GM12865 (cell line): ENCODE measurements around the gene IQCE.
"Not testable (repeated sequence)": the region's sequence is repeated elsewhere in the genome, so short reads cannot be mapped to it uniquely, and the experiment has no call there.

ENCODE experiments used
- DNase-seq: peaks from one replicate; pipeline ENCODE4 v3.0.0; 2010; ENCODE audit warnings: low read depth
- H3K4me3 ChIP-seq: 2 replicates; pipeline ENCODE4 v1.5.1; 2011; ENCODE audit warnings: mild to moderate bottlenecking, low read depth, low read length, control low read depth
- TF ChIP-seq, protein P1 (sequence below): IDR thresholded peaks from 2 replicates; pipeline ENCODE4 v1.5.1; 2011; ENCODE audit warnings: low read length, control low read depth, low read depth, inconsistent platforms; ENCODE audit not compliant: insufficient read depth; ENCODE audit errors: missing control alignments

IQCE gene

DNA sequence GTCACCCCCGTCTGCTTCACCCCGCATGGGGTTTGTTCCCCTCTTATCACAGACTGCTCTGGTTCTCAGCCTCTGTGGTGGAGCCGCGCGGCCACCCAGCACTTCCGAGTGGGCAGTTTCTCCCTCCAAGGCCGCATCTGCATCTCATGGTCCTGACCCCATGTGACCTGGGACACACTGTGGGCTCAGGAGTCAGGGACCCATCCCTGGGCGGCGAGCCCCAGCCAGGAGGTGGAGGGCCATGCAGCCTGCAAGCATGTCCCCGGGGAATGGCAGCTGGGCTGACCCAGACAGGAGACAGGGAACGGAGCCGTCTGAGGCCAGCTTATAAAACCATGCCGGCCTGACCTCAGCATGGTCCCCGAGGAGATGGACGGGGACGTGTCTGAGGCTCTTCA, 47.8 kb downstream of the IQCE start:
- no peak overlapping the region for H3K4me3 ChIP-seq
- DNase-seq: no peak
- TF ChIP-seq, protein P1, sequence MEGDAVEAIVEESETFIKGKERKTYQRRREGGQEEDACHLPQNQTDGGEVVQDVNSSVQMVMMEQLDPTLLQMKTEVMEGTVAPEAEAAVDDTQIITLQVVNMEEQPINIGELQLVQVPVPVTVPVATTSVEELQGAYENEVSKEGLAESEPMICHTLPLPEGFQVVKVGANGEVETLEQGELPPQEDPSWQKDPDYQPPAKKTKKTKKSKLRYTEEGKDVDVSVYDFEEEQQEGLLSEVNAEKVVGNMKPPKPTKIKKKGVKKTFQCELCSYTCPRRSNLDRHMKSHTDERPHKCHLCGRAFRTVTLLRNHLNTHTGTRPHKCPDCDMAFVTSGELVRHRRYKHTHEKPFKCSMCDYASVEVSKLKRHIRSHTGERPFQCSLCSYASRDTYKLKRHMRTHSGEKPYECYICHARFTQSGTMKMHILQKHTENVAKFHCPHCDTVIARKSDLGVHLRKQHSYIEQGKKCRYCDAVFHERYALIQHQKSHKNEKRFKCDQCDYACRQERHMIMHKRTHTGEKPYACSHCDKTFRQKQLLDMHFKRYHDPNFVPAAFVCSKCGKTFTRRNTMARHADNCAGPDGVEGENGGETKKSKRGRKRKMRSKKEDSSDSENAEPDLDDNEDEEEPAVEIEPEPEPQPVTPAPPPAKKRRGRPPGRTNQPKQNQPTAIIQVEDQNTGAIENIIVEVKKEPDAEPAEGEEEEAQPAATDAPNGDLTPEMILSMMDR: no peak

DNA sequence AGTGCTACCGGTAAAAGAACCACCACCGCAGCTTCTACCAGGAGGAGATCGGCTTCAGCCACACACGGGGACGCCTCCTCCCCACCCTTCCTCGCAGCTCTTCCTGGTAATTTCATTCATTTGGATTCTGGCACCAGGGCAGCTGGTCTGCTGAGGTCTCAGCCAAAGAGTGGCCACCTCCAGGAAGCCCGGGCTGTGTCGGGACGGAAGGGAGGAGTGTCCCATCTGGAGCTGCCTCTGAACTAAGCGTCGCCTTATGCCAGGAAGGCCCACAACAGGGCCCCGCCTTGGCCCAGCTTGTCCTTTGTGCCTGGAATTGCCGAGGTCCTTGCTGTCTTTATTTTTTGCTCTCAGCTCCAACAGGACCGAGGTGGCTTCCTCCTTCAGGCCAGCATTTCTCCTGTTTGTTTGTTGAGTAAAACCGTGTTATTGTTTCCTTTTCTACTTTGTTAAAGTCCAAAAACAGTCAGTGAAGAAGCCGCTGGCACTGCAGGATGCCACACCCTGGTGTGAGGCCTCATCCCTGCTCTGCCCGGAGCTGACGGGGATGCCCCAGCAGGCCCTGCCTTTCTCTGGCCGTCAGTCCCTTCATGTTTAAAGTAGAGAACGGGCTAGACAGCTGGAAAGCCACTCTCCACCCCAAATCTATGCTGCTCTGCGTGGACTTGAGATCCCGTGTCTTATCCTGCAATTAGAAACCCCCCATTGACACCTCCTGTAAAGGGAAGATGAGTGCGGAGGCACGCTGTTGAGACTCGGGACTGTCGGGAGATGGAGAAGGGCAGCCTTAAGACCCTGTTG, 48.5 kb downstream of the IQCE start:
- TF ChIP-seq, protein P1: no peak

DNA sequence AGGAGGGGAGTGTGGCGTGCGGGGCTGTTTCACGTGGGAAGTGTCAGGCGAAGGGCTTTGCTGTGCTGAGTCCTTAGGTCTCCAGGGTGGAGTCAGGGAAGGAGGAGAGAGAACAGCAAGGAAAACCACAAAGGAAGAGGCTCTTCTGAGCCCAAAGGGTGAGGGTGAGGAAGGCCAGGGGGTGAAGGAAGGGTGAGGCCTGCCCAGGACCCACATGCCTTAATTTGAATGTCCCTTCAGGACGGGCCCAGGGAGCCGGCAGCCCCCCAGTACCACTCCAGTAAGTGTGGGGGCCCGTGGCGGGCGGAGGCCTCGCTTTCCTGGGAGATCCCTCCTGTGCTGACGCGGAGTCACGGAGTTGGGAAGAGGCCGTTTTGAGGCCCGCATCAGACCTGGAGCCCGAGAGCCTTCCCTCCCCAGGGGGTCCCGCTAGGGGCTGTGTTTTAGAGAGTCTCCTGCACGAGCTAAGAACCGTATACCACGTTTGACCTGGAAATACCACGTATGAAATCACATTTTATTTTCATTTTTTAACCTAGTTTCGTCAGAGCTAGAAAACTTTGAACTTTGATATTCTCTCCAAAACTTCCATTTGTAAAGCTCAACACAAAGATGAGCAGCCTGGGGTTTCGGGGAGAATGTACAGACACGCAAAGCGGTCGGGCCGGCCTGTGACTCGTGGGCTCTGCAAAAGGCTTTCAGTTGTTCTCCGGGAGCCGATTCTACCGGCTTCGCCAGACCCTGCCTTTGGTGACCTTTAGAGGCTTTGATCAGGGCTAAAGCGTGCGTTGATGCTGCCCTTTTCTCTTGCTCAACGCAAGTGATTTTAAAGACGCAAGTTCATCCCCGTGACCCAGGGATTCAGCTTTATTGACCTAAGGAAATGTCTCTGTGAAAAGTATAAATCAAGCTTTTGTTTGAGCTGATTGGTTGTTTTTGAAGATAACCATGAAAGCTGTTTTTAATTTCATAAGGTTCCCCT, 49.4 kb downstream of the IQCE start:
- DNase-seq: no peak
- TF ChIP-seq, protein P1: no peak
- no peak overlapping the region for H3K4me3 ChIP-seq

More for the DNA sequence above, 48.5 kb downstream of the IQCE start:
- no peak overlapping the region for H3K4me3 ChIP-seq
- DNase-seq: no peak

DNA sequence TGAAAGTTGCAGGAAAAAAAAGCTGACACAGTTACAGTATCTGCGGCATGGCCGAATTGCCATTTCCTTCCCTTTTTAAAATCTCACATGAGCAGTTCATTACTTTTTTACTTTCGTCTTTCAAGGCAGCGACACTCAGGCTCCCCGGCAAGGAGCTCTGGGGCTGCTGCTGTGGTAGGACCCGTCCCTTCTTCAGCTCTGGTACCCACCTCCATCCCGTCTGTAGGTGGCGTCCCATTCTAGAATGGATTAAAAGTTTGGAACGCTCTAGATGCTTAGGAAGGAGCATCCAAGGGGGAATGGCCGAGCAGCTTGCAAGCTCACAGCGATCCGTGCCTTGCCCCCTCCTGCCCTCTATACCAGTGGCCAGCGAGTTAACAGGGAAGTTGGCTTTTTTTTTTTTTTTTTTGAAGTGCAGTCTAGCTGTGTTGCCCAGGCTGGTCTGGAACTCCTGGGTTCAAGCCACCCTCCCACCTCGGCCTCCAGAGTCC, 50.2 kb downstream of the IQCE start:
- H3K4me3 ChIP-seq: no peak overlapping the region
- DNase-seq: peak; percentile 55
- TF ChIP-seq, protein P1: peak; percentile 26

DNA sequence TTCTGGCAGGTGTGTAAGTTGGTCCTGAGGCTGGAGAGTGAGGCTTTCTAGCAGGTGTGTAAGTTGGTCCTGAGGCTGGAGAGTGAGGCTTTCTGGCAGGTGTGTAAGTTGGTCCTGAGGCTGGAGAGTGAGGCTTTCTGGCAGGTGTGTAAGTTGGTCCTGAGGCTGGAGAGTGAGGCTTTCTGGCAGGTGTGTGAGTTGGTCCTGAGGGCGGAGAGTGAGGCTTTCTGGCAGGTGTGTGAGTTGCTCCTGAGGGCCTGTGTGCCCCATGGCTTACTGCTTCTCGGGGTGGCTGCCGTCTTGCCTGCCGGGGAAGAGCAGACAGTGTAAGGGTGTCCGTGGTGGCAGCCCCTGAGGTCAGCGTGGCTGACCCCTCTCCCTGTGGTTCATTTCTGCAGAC, 50.9 kb downstream of the IQCE start:
- not testable (repeated sequence) for DNase-seq, H3K4me3 ChIP-seq

DNA sequence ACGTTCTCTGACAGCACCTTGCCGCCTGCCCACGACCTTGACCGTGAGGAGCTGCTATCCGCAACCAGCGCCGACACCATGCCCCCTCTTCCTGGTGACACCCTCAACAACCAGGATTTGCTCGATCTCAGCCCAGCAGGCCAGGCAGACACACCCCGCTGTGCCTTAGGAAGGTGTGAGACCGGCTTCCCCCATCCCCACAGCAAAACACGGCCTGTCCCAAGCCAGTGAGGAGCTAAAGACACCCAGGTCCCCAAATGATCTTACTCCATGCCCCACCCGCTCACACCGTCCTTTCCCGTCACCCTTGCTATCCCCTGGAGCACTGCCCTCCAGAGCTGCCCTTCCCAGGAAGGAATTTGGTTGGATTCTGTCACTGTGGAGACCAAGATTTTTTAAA, 51.7 kb downstream of the IQCE start:
- no peak overlapping the region for H3K4me3 ChIP-seq
- DNase-seq: no peak
- TF ChIP-seq, protein P1: no peak

DNA sequence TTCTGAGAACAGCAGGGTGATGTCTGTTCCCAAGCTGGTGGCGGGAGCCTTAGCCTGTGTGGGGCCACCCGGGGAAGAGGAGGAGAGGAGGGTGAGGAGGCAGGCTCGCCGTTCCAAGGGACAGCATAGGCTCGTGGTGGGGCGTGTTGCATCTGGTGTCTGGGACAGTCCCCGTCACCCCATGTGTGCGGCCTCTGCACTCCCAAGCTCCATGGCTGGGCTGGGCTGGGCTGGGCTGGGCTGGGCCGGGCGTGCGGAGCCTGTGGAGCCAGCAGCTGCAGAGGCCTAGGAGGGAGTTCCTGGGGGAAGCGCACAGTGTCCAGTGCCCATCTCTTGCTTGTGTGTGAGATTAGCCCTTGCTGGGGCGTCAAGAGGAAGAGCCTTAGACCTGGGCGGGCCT, 52.1 kb downstream of the IQCE start:
- no peak for DNase-seq
- TF ChIP-seq, protein P1: no peak
- H3K4me3 ChIP-seq: no peak overlapping the region
